ENCODE results near the gene NAPA.

DNA sequence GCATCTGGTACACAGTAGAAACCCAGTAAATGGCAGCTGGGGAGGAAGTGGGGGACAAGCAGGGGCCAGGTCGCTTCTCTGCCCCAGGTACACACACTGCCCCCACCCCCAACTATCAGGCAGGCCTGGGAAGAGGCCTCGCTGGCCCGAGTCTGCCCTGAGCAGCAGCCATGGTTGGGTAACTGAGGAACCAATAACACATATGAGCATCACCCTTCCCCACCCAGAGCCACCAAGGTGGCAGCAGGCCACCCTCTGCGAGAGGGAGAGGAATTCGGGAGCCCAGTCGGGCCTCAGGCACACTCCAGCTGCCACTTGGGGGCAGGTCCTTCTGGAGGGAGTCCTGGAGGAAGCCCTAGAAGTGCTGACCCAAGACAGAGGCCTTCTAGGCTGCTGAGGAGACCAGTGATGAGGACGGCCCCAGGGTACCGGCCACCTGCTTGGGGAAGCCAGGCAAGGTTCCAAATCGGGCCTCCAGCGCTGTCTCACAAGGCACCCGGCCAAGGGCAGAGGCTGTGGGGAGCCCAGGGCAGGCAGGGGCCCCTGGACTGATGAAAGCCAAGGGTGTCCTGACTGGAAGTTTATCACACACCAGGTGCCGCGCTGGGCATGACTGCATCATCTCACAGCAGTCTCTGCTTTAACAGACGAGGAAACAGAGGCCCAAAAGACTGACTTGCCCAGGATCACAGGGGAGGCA is 16.9 kb downstream of the NAPA start:
- TF ChIP-seq ATF3 (IDR thresholded peaks at IDR 0.05; ENCODE audit: borderline replicate concordance, extremely low read depth, low read depth, low read length) (no peak), CTCF (IDR thresholded peaks at IDR 0.05 in 2 of 3, conservative IDR thresholded peaks at IDR 0.05 in 1 of 3; ENCODE audit: control insufficient read depth in 2 of 3, extremely low read depth in 1 of 3, insufficient read depth in 1 of 3, low read depth in 3 of 3, low read length in 3 of 3) (no peak)

Measured in GM12878 (cell line).